GM21515 (cell line): Measurements from ENCODE around the gene NLE1.
A peak's percentile ranks its signal among the peaks of the same experiment; 100 is the strongest.

ENCODE experiments used
- ATAC-seq: cut with Tn5 transposase; IDR thresholded peaks from one replicate; pipeline ENCODE4 v1.9.1; 2021; ENCODE audit not compliant: unreplicated experiment

The NLE1 gene

DNA sequence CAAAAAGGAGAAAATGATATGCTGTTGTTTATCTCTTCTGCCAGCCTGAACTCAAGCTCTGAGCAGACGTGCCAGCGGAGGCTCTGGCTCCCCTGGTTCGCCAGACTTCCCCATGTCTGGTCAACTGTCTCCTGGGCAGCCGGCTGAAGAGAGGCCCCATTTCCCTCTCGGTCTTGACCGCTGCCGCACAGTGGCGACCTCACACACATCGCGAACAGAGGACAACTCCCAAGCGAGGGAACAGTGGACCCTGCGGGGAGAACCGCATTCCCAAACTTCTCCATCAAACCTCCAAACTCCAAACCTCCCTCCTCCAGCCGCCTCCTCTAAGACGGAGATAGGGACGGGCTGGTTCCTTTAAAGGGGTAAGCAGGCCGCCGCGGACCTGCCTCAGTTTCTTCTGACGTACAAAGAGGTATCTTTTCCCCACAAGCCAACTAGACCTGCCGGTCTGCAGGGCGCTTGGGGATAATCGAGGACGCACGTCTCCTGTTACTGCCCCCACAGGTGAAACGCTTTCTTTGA lies 53.7 kb downstream of the NLE1 start:
- ATAC-seq, result peak; percentile 9

DNA sequence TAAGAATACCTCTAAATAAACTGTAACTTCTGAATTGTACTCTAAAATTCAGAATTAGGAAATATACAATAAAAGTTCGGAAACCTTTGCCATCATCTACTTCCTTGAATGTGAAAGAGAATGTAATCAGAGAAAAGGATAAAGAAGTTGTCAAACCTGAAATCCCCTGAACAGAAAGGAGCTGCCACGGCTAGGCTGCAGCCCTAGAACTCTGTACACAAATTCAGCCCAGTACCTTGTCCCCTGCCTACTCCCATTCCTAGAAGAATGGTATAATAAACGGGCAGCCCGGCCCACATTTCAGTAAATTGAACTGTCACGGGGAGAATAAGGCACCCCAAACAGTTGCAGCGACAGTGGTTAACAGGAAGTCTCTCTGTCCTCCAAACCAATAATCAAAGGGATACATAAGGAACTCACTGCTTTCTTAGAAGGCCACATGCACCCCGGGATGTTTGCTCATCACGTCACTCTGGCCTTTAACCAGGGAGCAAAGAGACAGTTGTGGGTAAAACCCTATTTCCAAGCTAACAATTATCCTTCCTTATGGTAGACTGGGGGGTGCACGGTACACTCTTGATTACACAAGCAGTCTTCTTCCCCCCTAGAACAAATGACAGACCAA lies 54.3 kb downstream of the NLE1 start:
- no peak for ATAC-seq

DNA sequence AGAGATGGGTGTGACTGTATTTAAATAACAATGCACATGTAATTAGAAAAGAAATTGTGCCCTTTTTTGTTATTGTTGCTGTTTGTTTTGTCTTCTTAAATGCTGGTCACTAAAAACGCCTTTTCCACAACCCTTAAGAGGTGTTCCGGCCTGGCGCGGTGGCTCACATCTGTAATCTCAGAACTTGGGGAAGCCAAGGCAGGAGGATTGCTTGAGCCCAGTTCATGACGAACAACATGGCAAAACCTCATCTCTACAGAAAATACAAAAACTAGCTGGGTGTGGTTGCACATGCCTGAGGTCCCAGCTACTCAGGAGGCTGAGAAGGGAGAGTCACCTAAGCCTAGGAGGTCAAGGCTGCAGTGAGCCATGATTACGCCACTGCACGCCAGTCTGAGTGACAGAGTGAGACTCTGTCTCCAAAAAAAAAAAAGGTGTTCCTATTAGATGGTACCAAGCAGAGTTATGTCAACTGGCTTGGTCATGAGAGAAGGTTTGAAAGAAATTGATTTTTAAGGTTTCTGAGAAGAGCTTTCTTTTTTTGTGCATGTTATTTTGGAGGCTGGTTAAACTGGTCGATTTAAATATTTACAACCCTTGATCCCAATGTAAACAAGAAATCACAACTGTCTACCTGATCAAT lies 55.1 kb downstream of the NLE1 start:
- ATAC-seq, result no peak

DNA sequence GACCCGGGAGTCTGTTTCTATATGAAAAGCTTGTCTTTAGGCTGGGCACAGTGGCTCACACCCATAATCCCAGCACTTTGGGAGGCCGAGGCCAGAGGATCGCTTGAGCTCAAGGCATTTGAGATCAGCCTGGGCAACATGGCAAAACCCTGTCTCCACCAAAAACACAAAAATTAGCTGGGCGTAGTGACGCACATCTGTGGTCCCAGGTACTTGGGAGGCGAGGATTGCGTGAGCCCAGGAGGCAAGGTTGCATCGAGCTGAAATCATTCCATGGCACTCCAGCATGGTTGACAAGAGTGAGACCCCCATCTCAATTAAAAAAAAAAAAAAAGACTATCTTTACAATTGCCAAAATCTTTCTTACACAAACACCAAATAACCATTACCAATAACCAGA lies 55.9 kb downstream of the NLE1 start:
- no peak for ATAC-seq

DNA sequence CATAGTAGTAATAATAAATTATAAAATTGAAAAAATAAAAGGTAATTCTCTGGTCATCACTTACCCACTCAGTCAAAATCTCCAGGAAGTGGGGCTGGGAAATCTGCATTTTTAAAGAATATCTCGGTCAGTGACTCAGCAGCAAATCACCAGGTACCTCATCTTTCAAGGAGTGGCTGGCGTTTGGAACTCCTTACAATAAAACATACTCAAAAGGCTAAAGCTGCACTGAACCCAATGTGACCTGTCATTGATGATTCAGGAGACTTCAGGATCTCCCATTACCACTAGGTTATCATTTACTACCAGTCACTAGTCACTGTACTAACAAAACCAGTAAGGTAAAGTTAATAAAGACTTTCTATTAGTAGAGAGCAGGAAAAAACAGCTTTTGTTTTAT lies 57.1 kb downstream of the NLE1 start:
- no peak for ATAC-seq

DNA sequence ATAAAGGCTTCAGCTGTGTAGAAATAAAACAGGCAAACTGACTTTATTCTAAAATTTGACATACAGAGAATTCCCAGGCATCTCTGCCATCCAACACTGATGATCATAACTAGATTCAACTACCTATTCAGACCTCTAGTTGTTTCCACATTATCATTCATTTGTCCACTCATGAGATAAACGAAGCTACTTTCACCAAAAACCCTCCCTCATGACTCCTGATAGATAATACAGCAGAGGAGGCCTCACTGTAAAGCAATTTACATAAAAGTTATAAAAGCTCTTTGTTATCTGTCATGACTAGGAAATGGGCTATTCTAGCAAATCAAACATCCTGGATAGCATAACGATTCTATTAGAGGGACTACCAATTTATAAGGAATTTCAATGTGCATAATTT lies 59.0 kb downstream of the NLE1 start:
- ATAC-seq, result no peak

DNA sequence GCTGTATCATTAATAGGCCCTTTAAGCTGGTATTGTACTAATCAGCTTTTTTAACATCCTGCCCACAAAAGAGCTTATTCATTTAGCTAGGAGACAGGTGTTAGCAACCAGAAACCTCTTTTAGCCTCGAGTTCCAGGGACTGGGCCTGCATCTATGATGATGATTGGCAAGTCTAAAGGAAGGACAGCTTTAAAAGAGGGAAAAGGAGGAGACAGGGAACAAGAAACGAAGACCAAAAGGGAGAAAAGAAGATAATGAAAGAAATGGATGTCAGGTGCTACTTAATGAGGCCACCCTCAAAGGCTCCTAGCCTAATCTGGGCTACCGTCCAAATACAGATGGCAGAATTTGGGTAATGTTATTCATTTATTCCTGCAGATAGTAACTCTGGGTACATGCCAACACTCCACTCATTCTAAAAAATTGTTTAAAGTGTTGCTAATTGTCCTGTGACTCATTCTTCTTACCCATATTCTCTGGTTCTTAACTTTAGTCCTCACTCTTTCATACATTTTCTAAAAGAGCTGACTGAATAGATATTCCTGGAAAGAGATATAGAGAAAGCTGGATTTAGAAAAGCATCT lies 59.9 kb downstream of the NLE1 start:
- no peak for ATAC-seq

DNA sequence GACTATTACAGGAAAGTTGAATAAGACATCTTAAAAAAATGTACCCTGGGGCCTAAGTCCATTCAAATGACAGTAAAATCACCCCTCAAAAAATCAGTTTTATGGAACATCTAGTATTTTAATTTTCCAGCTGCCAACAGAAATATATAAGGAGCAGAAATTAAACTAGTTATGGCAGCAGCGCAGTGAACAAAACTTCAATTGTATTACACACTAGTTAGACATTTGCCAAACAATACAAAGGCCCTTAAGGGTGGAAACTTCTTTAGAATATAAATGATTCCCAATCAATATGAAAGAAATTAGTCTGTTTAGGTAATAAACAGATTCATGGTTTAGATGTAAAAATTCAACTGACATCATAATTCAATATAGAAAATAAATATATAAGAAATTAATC lies 60.5 kb downstream of the NLE1 start:
- ATAC-seq, result no peak

DNA sequence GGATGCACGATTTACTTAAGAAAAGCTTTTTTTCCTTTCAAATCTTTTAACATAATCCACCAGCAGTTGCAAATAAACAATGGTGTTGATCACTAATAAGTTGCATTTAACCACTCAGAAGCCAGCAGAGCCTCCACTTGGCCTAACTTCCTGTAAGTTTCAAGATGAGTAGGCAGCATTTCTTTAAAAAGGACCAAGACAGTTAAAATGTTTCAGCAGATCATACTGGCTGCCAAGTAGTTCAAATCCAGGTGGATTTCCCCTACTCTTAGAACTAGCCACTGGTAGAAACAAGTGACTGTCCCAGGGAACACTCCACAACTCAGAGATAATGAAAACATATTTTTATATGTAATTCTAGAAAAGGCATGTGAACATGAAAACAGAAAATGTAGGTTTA lies 61.6 kb downstream of the NLE1 start:
- ATAC-seq, result peak; percentile 58

DNA sequence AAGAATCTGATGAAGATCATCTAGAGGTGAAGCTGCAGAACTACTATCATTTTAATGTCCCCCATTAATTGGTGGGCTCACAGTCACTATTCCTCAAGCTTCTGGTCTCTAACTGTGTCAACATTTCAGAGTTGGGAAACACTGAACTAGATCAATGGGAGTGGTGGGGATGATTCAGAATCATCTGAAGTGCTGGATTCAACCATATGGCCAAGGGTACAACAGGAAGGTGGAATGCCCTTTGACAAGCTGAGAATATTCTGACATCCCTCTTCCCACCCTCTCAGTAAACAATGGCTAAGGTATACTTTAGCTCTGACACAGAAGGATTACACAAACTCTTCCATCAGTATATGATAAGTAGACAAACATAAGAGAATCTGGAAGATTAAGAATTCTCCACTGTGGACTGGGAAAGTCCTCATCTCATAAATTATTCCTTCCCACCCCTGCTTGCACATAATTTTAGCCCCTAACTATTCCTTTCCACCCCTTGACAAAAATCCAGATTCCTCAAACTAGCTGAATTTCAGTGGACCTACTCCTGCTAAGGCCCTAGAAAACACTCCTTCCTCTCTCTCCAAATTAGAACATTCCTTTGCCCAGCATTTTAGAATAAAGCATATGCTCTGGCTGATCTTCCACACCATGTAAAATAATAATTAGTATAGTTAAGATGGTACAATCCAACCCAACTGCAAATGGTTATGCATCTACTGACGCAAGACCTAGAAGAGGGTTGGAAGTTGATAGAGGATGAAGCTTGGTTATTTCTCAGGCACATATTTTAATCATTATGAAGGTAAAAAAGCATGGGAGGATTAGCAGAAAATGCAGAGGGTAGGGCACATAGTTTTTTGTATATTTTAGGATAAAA lies 62.3 kb downstream of the NLE1 start:
- no peak for ATAC-seq
